Measurements from ENCODE around the gene RAD51B.

RAD51B gene

GRCh38 chr14:68756734-68757133, 937.2 kb downstream of the RAD51B start:
- TF ChIP-seq CTCF (IDR thresholded peaks at IDR 0.05; ENCODE audit: low read depth, low read length): no peak
- no peak overlapping the region for H3K4me3 ChIP-seq (ENCODE audit: low read depth, low read length)

GRCh38 chr14:68757618-68758081, 938.1 kb downstream of the RAD51B start:
- H3K4me3 ChIP-seq (ENCODE audit: low read depth, low read length): no peak overlapping the region
- TF ChIP-seq CTCF (IDR thresholded peaks at IDR 0.05; ENCODE audit: low read depth, low read length): no peak

GRCh38 chr14:68758301-68758700, 938.7 kb downstream of the RAD51B start:
- no peak overlapping the region for H3K4me3 ChIP-seq (ENCODE audit: low read depth, low read length)
- TF ChIP-seq CTCF (IDR thresholded peaks at IDR 0.05; ENCODE audit: low read depth, low read length): no peak

GRCh38 chr14:68759017-68759560, 939.5 kb downstream of the RAD51B start:
- no peak for TF ChIP-seq CTCF (IDR thresholded peaks at IDR 0.05; ENCODE audit: low read depth, low read length)
- H3K4me3 ChIP-seq (ENCODE audit: low read depth, low read length): no peak overlapping the region

- no peak for TF ChIP-seq CTCF (IDR thresholded peaks at IDR 0.05; ENCODE audit: low read depth, low read length)
- no peak overlapping the region for H3K4me3 ChIP-seq (ENCODE audit: low read depth, low read length)
Observed at GRCh38 chr14:68759937-68760336, 940.4 kb downstream of the RAD51B start.

- TF ChIP-seq CTCF (IDR thresholded peaks at IDR 0.05; ENCODE audit: low read depth, low read length): no peak
Observed at GRCh38 chr14:68760761-68761160, 941.2 kb downstream of the RAD51B start.

GRCh38 chr14:68761391-68761790, 941.8 kb downstream of the RAD51B start:
- H3K4me3 ChIP-seq (ENCODE audit: low read depth, low read length): no peak overlapping the region
- TF ChIP-seq CTCF (IDR thresholded peaks at IDR 0.05; ENCODE audit: low read depth, low read length): no peak

More at GRCh38 chr14:68760761-68761160, 941.2 kb downstream of the RAD51B start:
- no peak overlapping the region for H3K4me3 ChIP-seq (ENCODE audit: low read depth, low read length)
